HG03064 (cell line): ENCODE data around the gene PI4KA.
"Not testable (repeated sequence)": the region's sequence is repeated elsewhere in the genome, so short reads cannot be mapped to it uniquely, and the experiment has no call there.

Experiments used
- ATAC-seq: cut with Tn5 transposase; IDR thresholded peaks from one replicate; pipeline ENCODE4 v1.9.1; 2021; ENCODE audit warnings: low read depth; ENCODE audit not compliant: unreplicated experiment

The PI4KA gene

GRCh38 chr22:20702175-20702545, 156.5 kb downstream of the PI4KA start:
- peak; percentile 16 for ATAC-seq

DNA sequence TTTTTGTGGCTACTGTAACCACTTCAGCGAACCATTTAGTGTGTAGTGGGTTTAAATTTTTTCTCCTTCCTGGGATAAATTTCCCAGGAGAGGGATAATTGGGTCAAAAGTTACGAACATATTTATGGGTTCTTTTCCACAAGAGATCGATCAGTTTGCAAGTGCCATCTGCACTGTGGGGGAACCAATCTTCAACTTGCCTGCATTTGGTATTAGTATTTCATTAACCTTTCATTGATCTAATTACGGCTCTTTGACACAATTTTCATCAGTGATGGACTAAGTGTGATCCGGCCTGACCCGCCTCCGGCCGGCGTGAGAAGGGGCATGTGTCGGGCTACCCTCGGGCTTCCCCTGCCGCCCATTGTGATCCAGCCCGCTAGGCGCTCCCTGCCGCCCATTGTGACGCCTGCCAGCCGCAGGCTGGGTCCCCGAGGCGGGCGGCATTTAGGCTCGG, 156.9 kb downstream of the PI4KA start:
- peak; percentile 5 for ATAC-seq

DNA sequence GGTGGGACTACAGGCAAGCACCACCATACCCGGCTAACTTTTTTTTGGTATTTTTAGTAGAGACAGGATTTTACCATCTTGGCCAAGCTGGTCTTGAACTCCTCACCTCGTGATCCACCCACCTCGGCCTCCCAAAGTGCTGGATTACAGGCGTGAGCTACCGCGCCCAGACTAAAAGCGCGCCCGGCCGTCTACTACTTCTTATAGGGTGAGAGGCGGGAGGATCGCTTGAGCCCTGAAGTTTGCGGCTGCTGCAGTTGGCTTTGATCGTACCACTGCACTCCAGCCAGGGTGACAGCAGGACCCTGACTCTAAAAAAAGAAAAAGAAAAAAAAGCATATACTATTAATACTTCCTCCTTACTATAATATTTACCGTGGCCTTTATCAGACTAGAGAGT, 158.3 kb downstream of the PI4KA start:
- not testable (repeated sequence) for ATAC-seq

GRCh38 chr22:20699856-20700255, 158.8 kb downstream of the PI4KA start:
- not testable (repeated sequence) for ATAC-seq

DNA sequence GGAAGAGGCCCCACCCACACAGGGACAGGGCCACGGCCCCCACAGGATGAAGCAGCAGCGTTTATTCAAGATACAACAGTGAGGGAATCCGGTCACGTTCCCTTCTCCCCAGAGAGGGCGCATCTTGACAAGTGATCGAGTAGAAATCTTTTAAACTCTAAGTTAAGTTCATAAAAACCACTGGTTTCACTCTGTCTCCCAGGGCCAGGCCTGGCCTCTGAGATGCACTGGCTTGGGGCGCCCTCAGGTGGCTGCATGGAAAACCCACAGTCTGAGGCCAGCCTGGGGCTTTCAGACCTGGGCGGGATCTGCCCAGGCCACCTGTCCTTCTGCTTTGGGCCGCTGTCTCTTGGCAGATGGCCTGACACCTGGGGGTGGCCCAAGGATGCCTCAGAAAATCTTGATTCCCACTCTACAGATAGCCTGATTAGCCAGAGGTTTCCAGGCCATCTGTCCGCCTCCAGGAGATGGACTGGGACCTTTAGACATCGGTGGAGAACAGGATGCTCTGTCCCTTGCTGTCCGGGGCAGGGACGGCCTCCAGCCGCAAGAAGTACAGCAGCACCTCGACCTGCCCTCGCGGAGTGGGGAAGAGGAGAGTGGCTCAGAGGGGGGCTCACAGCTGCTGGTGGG, 161.0 kb downstream of the PI4KA start:
- not testable (repeated sequence) for ATAC-seq

GRCh38 chr22:20696056-20696455, 162.6 kb downstream of the PI4KA start:
- ATAC-seq: not testable (repeated sequence)

DNA sequence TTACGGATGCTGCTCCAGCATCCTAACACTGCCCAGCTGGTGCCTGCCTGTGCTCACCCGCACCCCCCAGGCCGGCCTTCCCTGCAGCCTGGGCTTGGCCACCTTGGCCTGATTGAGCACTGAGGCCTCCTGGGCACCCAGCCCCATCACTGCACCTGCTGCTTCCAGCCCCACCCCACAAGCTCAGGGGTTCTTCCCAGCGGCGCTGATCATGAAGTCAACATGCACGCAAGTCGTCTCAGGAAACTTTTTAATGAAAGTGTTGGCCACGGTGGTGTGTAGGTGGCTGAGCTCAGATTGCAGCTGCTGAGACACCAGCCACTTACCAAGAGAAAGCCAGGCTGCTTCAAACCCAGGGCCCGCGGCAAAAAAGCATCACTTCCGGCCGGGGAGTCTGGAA, 163.4 kb downstream of the PI4KA start:
- not testable (repeated sequence) for ATAC-seq

GRCh38 chr22:20694256-20694655, 164.4 kb downstream of the PI4KA start:
- not testable (repeated sequence) for ATAC-seq

- ATAC-seq: not testable (repeated sequence)
Observed at GRCh38 chr22:20692926-20693325, 165.7 kb downstream of the PI4KA start.

DNA sequence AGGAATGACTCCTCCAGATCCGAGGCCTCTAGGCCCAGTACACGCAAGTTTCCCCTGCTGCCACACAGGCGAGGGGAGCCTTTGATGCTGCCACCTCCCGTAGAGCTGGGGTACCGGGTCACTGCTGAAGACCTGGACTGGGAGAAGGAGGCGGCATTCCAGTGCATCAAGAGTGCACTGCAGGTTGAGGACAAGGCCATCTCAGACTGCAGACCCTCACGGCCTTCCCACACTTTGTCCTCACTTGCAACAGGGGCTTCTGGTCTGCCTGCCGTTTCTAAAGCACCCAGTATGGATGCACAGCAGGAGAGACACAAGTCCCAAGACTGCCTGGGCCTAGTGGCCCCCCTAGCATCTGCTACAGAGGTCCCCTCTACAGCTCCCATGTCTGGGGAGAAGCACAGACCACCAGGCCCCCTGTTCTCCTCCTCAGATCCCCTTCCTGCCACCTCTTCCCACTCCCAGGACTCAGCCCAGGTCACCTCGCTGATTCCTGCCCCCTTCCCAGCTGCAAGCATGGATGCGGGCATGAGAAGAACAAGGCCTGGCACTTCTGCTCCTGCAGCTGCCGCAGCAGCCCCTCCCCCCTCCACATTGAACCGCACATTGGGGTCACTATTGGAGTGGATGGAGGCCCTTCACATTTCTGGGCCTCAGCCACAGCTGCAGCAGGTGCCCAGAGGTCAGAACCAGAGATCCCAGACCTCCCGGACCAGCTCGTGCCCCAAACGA, 167.9 kb downstream of the PI4KA start:
- not testable (repeated sequence) for ATAC-seq

DNA sequence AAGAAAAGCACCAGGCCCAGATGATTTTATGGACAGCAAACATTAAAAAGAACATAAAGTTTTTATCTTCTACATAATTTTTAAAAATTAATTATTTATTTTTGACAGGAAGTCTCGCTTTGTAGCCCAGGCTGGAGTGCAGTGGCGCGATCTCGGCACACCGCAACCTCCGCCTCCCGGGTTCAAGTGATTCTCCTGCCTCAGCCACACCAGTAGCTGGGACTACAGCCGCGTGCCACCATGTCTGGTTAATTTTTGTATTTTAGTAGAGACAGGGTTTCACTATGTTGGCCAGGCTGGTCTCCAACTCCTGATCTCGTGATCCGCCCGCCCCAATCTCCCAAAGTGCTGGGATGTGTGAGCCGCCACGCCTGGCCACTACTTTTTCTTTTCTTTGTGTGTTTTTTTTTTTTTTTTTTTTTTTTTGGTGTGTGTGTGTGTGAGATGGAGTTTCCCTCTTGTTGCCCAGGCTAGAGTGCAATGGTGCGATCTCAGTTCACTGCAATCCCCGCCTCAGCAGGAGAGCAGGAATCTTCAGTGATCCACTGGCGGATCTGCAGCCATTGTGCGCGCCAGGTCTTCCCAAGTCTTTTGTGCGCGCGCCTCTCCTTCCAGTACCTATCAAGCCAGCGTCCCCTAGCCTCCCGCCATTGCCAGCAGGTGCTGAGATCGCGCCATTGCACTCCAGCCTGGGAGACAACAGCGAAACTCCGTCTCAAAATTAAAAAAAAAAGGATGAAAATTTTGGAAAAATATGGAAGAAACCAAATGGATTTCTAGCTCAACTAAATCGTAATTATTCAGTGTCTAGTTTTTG, 171.0 kb downstream of the PI4KA start:
- not testable (repeated sequence) for ATAC-seq

DNA sequence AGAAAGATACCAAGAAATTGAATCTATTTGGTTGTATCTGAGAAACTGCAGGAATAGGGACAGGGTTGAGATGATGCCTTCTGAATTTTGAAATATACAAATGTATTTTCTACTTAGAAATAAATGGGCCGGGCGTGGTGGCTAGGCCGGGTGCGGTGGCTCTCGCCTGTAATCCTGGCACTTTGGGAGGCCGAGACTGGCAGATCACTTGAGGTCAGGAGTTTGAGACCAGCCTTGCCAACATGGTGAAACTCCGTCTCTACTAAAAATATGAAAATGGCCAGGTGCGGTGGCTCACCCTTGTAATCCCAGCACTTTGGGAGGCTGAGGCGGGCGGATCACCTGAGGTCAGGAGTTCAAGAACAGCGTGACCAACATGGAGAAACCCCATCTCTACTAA, 172.8 kb downstream of the PI4KA start:
- ATAC-seq: not testable (repeated sequence)

GRCh38 chr22:20678792-20679435, 179.7 kb downstream of the PI4KA start:
- ATAC-seq: not testable (repeated sequence)

DNA sequence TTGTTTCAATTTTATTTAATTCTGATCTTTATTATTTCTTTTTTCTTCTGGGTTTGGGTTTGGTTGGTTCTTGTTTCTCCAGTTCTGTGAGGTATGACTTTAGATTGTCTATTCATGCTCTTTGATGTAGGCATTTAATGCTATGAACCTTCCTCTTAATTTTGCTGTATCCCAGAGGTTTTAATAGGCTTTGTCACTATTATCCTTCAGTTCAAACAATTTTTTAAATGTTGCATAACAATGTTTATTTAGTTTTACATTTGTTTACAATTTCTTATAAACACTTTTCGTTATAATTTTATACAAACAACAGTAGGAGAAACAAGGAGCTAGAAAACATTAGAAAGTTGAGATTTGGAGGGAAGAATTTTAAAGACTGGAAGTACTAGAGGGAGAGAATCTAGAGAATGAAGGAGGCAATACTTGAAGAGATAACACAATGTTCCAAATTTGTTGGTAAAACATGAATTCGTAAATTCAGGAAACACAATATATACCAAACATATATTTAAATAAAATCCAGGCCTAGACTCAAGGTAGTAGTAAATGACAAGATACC, 180.8 kb downstream of the PI4KA start:
- ATAC-seq: no peak

DNA sequence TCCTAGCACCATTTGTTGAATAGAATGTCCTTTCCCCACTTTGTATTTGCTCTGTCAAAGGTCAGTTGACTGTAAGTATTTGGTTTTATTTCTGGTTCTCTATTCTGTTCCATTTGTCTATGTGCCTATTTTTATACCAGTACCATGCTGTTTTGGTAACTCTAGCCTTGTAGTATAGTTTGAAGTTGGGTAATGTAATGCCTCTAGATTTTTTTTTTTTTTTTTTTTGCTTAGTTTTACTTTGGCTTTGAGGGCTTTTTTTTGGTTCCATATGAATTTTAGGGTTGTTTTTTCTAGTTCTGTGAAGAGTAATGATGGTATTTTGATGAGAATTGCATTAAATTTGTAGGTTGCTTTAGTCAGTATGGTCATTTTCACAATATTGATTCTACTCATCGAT, 183.0 kb downstream of the PI4KA start:
- not testable (repeated sequence) for ATAC-seq

GRCh38 chr22:20674998-20675397, 183.6 kb downstream of the PI4KA start:
- ATAC-seq: no peak

GRCh38 chr22:20673295-20674195, 185.1 kb downstream of the PI4KA start:
- ATAC-seq: no peak

- no peak for ATAC-seq
Observed at GRCh38 chr22:20672732-20673131, 185.9 kb downstream of the PI4KA start.

GRCh38 chr22:20672082-20672424, 186.6 kb downstream of the PI4KA start:
- no peak for ATAC-seq
